ENCODE results near the gene ERC1. TPM values are rescaled to one million over a fixed set of nuclear protein-coding genes. Genes with fewer than 3 reads are reported as not detected.

Gene ERC1
- total and polyA plus RNA-seq, 2 of the 4 experiments (the other 2 are of a cell fraction), result 11.6 to 25.6 TPM

DNA sequence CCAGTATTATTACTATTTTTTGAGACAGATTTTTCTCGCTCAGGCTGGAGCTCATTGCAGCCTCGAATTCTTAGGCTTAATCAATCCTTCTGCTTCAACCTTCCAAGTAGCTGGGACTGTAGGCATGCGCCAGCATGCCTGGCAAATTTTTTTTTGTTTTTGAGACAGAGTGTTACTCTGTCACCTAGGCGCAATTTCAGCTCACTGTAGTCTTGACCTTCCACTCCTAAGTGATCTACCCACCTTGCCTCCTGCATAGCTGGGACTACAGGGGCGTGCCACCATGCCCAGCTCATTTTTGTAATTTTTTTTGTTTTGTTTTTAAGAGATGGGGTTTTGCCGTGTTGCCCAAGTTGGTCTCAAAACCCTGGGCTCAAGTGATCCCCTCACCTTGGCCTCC is 15.2 kb downstream of the ERC1 start:
- H2AK5ac ChIP-seq (ENCODE audit: low read depth, low read length), result no peak overlapping the region
- CTCF ChIA-PET, result no interaction called here
- no peak overlapping the region for H3K4me2 ChIP-seq (ENCODE audit: low read depth, low read length)
- no peak overlapping the region for H2BK15ac ChIP-seq (ENCODE audit: low read depth, low read length)
- no peak overlapping the region for H4K91ac ChIP-seq (ENCODE audit: insufficient read depth, low read depth, low read length)
- no peak overlapping the region for H3K18ac ChIP-seq (ENCODE audit: low read depth, low read length)
- no peaks in the 10 kb centered on the region for H3K27me3 ChIP-seq (ENCODE audit: control insufficient read depth, insufficient read depth, low read length)
- no peak overlapping the region for H3K4ac ChIP-seq (ENCODE audit: low read depth, low read length)
- H3K4me1 ChIP-seq (ENCODE audit: control insufficient read depth, insufficient read depth, low read length), result peaks cover 3% of the 10 kb centered on the region
- no peak overlapping the region for H4K8ac ChIP-seq (ENCODE audit: low read depth in 2 of 2, low read length in 2 of 2)
- ATAC-seq (ENCODE audit: low read depth) (no peak), DNase-seq (no peak)
- no TSS peak for BruUV-seq (replicated peaks)
- dilution Hi-C loops (cut with HindIII; ENCODE audit: low sequenced_read_pairs, unreplicated experiment), result no loop called here
- H3K9ac ChIP-seq (ENCODE audit: low read depth, low read length), result no peak overlapping the region
- no peak overlapping the region for H2BK120ac ChIP-seq (ENCODE audit: low read depth, low read length)
- H3K79me1 ChIP-seq (ENCODE audit: low read depth in 1 of 2, low read length in 2 of 2), result peaks cover 31 to 49% of the 10 kb centered on the region in 2 experiments
- no peak overlapping the region for H3K14ac ChIP-seq (replicated peaks; ENCODE audit: low read depth, low read length)
- H2AFZ ChIP-seq (replicated peaks; ENCODE audit: low read length, poor library complexity), result no peak overlapping the region
- in situ Hi-C loops (cut with MboI; ENCODE audit: low sequenced_read_pairs), result no loop called here
- no peaks in the 10 kb centered on the region for H3K9me1 ChIP-seq (ENCODE audit: insufficient read depth, low read length)
- no peak overlapping the region for H3K56ac ChIP-seq (ENCODE audit: extremely low read depth, insufficient read depth, low read length)
- no peaks in the 10 kb centered on the region for H3K9me3 ChIP-seq (ENCODE audit: control insufficient read depth, insufficient read depth, low read length)
- no peak overlapping the region for H2AK9ac ChIP-seq (replicated peaks; ENCODE audit: low read depth, low read length, poor library complexity)
- H3K4me3 ChIP-seq (ENCODE audit: insufficient read depth, low read depth, low read length), result no peak overlapping the region
- POLR2A ChIA-PET (ENCODE audit: unreplicated experiment), result no interaction called here
- intact Hi-C loops (cut with micrococcal nuclease), result no loop called here
- H2BK20ac ChIP-seq (ENCODE audit: low read depth, low read length), result no peak overlapping the region
- H4K5ac ChIP-seq (ENCODE audit: low read depth, low read length), result no peak overlapping the region
- peaks cover 3% of the 10 kb centered on the region for H3K36me3 ChIP-seq (ENCODE audit: control insufficient read depth, insufficient read depth, low read length)
- H3K27ac ChIP-seq (ENCODE audit: insufficient read depth, low read length), result no peak overlapping the region
- H4K20me1 ChIP-seq (ENCODE audit: insufficient read depth, low read length), result peaks cover 26% of the 10 kb centered on the region
- H3K23ac ChIP-seq (ENCODE audit: low read depth, low read length), result no peak overlapping the region
- WGBS, 2 experiments (ENCODE audit: extremely low coverage in 2 of 2, insufficient read length in 1 of 2), result no CpG with 5 or more reads among the region's 6 CpGs
- TF ChIP-seq POLR2A (IDR thresholded peaks at IDR 0.05; ENCODE audit: low read depth, low read length) (no peak), RCOR1 (IDR thresholded peaks at IDR 0.05; ENCODE audit: insufficient replicate concordance, low read length) (no peak), NFE2L2 (IDR thresholded peaks at IDR 0.05; ENCODE audit: low read depth, low read length) (no peak), RFX5 (IDR thresholded peaks at IDR 0.05; ENCODE audit: low read depth, low read length) (no peak), MAFK (IDR thresholded peaks at IDR 0.05; ENCODE audit: low read depth, low read length) (no peak), BHLHE40 (IDR thresholded peaks at IDR 0.05; ENCODE audit: low read depth, low read length) (no peak), CEBPB (IDR thresholded peaks at IDR 0.05; ENCODE audit: low read depth, low read length) (no peak), MAZ (IDR thresholded peaks at IDR 0.05; ENCODE audit: borderline replicate concordance, low read depth, low read length) (no peak), CHD1 (IDR thresholded peaks at IDR 0.05; ENCODE audit: low read depth, low read length) (no peak), RAD21 (IDR thresholded peaks at IDR 0.05; ENCODE audit: low read length) (no peak), MXI1 (IDR thresholded peaks at IDR 0.05; ENCODE audit: borderline replicate concordance, low read depth, low read length) (no peak), FOS (IDR thresholded peaks at IDR 0.05; ENCODE audit: low read depth, low read length) (no peak), SMC3 (IDR thresholded peaks at IDR 0.05; ENCODE audit: low read depth, low read length) (no peak)
- TF ChIP-seq, protein P1, sequence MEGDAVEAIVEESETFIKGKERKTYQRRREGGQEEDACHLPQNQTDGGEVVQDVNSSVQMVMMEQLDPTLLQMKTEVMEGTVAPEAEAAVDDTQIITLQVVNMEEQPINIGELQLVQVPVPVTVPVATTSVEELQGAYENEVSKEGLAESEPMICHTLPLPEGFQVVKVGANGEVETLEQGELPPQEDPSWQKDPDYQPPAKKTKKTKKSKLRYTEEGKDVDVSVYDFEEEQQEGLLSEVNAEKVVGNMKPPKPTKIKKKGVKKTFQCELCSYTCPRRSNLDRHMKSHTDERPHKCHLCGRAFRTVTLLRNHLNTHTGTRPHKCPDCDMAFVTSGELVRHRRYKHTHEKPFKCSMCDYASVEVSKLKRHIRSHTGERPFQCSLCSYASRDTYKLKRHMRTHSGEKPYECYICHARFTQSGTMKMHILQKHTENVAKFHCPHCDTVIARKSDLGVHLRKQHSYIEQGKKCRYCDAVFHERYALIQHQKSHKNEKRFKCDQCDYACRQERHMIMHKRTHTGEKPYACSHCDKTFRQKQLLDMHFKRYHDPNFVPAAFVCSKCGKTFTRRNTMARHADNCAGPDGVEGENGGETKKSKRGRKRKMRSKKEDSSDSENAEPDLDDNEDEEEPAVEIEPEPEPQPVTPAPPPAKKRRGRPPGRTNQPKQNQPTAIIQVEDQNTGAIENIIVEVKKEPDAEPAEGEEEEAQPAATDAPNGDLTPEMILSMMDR (conservative IDR thresholded peaks at IDR 0.05; ENCODE audit: low read depth, low read length), result no peak
- TF ChIP-seq, protein P2, sequence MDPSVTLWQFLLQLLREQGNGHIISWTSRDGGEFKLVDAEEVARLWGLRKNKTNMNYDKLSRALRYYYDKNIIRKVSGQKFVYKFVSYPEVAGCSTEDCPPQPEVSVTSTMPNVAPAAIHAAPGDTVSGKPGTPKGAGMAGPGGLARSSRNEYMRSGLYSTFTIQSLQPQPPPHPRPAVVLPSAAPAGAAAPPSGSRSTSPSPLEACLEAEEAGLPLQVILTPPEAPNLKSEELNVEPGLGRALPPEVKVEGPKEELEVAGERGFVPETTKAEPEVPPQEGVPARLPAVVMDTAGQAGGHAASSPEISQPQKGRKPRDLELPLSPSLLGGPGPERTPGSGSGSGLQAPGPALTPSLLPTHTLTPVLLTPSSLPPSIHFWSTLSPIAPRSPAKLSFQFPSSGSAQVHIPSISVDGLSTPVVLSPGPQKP (IDR thresholded peaks at IDR 0.05; ENCODE audit: borderline replicate concordance, low read depth, low read length), result no peak
- TF ChIP-seq, protein P3, sequence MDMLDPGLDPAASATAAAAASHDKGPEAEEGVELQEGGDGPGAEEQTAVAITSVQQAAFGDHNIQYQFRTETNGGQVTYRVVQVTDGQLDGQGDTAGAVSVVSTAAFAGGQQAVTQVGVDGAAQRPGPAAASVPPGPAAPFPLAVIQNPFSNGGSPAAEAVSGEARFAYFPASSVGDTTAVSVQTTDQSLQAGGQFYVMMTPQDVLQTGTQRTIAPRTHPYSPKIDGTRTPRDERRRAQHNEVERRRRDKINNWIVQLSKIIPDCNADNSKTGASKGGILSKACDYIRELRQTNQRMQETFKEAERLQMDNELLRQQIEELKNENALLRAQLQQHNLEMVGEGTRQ (IDR thresholded peaks at IDR 0.05; ENCODE audit: low read depth, low read length), result no peak
- no peak overlapping the region for H2BK5ac ChIP-seq (ENCODE audit: low read depth, low read length, poor library complexity, severe bottlenecking)
